T-helper 1 cell (primary cell): ENCODE data around the gene ZNF546.
"Not testable (repeated sequence)": the region's sequence is repeated elsewhere in the genome, so short reads cannot be mapped to it uniquely, and the experiment has no call there.

Experiments used
- DNase-seq, 5 donors: peaks; one replicate each; pipeline ENCODE4 v3.0.0-alpha.2; 2012 to 2020
- total RNA-seq, 4 donors: gene quantifications; one replicate each; lab custom pipeline; 2026; lab: John Stamatoyannopoulos, UW

Gene ZNF546
- total RNA-seq = 6.2 to 12.0 (median 8.8) reads per million in 4 donors

DNA sequence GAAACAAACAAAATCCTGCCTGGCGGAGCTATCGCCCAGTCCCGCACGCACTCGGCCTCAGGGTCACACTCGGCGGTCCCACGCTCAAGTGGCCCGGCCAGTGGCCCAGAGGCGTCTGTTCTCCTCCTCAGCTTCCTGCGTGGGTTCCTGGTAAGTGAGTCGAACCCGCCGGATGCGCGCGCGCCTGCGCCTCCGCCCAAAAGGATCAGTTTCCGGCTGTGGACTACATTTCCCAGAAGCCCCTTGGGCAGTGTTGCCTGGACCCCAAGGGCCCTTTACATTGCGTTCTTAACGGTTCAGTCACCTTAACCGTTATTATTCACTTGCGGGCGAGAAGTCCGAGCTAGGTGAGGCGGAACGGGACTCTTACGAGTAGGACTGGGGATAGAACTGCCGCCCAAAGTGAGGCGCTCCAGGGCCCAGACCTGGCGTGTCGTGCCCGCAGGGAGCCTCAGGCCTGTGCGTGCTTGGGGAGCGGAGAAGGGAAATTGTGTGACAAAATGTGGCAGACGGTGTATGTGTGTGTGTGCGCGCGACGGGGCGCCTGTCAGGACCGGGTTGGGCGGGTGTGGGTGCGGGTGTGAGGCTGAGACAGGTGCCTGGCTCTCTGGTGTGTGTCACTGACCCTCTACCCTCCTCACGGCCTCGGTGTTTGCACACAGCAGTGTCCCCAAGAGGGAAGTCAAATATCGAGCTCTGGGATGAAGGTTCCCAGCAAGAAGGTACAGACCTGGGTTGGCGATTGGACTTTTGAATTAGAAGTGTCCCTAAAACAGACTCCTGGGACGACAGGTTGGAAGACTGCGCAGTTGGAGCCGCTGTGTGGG, at the start of gene ZNF546:
Gene ZNF546 (plus strand): TSS at position 250 of the 827 bp plus-strand sequence. CDS start 1,267 bp downstream, outside the sequence.
- DNase-seq = peak; percentile 75 to 94 (median 81)

- DNase-seq = no peak
Observed at GRCh38 chr19:39949026-39949747, 47.7 kb upstream of the ZNF546 start.

DNA sequence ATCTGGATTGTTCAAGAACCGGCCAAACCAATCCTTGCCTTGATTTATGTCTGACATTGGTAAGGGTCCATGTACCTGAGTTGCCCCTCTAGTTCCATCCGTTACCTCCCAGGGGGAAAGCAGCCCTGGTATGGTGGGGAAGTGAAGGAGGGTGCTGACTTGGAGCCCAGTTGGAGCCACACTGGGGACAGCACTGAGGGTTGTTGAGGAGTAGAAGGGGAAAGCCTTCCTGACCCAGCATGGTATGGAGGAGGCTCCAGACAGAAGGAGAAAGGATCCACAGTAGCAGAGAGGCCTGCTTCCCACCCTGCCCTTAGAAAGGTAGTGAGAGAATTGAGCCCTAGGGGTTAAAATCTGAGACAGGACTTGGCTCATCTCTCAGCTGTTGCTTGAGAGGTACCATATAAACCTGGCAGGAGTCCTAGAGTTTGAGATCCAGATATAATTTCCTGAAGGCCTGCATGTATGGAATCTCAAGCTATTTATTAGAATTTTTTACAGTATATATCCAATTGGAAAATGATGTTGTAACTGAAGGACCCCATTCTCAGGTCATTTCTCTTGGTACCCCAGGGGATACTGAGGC, 45.7 kb upstream of the ZNF546 start:
- no peak for DNase-seq

DNA sequence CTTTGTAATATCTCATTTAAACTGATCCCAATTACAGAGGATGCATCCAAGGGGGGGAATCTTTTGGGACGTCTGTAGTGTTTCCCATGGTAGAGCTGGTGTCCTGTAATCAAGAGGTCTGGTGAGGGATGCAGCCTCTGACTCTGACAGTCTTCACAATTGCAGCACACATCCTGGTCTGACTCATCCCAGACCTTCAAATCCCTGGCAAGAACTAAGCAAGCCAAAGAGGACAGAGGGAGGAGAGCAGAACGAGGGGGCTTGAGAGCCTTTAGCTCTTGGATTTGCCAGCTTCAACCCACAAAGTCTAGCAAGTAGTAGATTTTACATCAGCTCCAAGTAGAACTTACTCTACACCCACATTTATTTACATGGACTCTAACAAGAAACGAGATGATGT, 45.2 kb upstream of the ZNF546 start:
- no peak for DNase-seq

DNA sequence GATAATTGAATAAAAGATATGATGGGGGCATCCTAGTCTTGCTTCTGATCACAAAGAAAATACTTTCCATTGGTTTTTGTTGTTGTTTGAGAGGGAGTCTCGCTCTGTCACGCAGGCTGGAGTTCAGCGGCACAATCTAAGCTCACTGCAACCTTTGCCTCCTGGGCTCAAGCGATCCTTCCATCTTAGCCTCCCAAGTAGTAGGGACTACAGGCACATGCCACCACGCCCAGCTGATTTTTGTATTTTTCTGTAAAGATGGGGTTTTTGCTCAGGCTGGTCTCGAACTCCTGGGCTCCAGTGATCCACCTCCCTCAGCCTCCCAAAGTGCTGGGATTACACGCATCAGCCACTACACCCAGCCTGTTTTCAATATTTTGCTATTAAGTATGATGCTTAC, 42.9 kb upstream of the ZNF546 start:
- DNase-seq = no peak

GRCh38 chr19:39957886-39958285, 39.0 kb upstream of the ZNF546 start:
- DNase-seq = not testable (repeated sequence)

GRCh38 chr19:39958942-39959341, 37.9 kb upstream of the ZNF546 start:
- DNase-seq = not testable (repeated sequence)

DNA sequence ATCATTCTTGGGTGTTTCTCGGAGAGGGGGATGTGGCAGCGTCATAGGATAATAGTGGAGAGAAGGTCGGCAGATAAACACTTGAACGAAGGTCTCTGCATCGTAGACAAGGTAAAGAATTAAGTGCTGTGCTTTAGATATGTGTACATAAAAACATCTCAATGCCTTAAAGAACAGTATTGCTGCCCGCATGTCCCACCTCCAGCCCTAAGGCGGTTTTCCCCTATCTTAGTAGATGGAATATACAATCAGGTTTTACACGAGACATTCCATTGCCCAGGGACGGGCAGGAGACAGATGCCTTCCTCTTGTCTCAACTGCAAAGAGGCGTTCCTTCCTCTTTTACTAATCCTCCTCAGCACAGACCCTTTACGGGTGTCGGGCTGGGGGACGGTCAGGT, 37.5 kb upstream of the ZNF546 start:
- DNase-seq = not testable (repeated sequence)

- no peak for DNase-seq
Observed at GRCh38 chr19:39963898-39964297, 33.0 kb upstream of the ZNF546 start.

GRCh38 chr19:39966617-39967016, 30.2 kb upstream of the ZNF546 start:
- DNase-seq = no peak

DNA sequence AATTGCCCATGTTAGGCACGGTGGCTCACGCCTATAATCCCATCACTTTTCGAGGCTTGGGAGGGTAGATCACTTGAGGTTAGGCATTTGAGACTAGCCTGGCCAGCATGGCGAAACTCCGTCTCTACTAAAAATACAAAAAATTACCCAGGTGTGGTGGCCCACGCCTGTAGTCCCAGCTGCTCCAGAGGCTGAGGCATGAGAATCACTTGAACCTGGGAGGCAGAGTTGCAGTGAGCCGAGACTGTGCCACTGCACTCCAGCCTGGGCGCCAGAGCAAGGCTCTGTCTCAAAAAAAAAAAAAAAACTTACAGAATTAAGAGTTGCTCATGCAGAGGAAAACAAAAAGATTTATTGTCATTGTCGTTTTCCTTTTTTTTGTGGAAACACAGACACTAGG, 29.3 kb upstream of the ZNF546 start:
- no peak for DNase-seq

- no peak for DNase-seq
Observed at GRCh38 chr19:39968789-39969188, 28.1 kb upstream of the ZNF546 start.

GRCh38 chr19:39969266-39969665, 27.6 kb upstream of the ZNF546 start:
- DNase-seq = no peak

- peak in 1 of 5 donors; percentile 6 for DNase-seq
Observed at GRCh38 chr19:39969681-39970424, 27.0 kb upstream of the ZNF546 start.

- no peak for DNase-seq
Observed at GRCh38 chr19:39970425-39970674, 26.5 kb upstream of the ZNF546 start.

GRCh38 chr19:39970675-39971379, 26.0 kb upstream of the ZNF546 start, which contains the start of gene PSMC4:
Gene PSMC4, plus strand, starts transcription at chr19:39971165. Its CDS starts 38 bp downstream, at chr19:39971203.
- peak; percentile 95 to 99 (median 97) for DNase-seq

DNA sequence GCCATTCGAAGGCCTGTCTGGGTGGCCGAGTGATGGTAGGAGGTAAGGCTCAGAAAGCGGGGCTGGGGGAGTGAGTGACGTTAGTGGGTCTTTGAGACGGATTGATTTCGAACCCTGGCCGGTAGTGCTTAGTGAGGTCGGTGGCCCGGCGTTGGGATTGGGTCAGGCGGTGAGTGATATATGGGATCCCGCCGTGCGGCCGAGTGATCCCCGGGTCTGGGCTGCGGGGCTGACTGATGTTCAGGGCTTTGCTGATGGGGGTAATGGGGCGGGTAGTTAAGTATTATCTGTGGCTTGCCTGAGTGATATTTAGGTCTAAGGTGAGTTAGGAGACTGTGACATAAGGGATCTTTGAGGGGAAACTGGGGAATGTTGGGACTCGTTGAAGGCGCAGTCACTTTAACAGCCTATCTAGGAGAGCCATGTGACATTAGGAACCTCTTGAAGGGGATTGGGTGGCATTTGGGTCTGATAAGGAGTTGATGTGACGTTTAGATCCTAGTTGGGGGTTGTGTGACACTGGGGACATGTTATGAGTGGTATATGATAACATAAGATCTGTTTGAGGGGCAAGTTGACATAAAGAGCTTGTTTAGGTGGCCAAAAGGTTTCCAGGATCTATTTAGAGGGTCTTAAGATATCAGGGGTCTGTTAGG, 25.4 kb upstream of the ZNF546 start:
- DNase-seq = peak in 1 of 5 donors; percentile 8

DNA sequence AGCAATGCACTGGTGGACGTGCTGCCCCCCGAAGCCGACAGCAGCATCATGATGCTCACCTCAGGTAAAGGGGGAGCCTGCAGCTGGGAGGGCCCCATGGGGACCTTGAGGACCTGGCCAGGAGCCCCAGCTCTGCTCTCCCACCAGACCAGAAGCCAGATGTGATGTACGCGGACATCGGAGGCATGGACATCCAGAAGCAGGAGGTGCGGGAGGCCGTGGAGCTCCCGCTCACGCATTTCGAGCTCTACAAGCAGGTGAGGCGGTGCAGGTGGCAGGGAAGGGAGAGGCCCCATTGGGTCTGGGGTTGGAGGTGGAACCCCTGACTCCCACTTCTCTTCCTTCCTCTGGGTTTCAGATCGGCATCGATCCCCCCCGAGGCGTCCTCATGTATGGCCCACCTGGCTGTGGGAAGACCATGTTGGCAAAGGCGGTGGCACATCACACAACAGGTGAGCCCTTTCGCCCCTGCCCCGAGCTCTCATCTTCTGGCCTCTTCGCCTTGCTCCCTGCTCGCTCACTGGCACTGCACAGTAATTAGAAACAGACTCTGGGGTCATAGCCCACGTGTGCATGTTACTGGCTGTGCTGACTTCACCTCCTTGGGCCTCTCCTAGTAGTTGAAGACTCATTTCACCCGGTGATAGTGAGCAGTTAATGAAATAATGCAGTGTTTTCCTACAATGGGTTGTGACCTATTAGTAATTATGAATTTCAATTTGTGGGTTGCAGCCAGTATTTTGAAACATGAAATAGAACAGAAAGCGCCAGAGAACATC, 22.3 kb upstream of the ZNF546 start:
- DNase-seq = no peak

GRCh38 chr19:39982883-39983282, 14.0 kb upstream of the ZNF546 start:
- no peak for DNase-seq

DNA sequence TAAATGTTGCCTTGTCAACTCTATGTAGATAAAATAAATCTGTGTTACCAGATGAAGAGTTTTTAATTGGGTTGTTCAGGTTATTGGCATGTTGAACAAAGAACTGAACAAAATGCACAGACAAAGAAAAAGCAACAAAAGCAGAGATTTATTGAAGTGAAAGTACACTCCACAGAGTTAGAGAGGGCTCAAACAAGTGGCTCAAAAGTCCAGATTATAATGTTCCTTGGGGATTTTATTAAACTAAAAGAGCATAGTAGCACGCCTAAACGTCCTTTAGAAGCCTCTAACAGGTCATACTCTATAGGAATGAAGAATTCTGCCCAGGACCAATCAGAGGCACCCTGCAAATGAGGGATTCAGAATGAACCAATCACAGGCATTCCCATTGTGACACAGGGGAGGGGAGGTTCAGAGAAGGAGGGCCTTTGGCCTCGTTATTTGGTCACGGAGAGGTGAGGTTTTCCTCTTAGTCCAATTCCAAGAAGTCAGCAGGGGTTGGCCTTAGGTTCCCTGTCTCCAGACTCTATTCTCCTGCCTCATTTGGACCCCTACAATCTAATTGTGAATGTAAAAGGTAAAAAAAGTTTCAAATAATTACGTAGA, 13.1 kb upstream of the ZNF546 start:
- no peak for DNase-seq
